K562 (cell line): ENCODE results near the gene VILL. TPM values are rescaled to one million over a fixed set of nuclear protein-coding genes. Genes with fewer than 3 reads are reported as not detected.

Experiments
- ATAC-seq: fragments of 200-7000 bp; cut with Tn5 transposase; 3 replicates; pipeline ENCODE4 v1.9.1; 2020; ENCODE audit warnings: moderate library complexity
- BruUV-seq: library from RNA; stranded (reverse); fragments of 400-500 nt; replicated peaks from 2 replicates; lab custom pipeline; 2021; lab: Mats Ljungman, UMichigan
- CTCF ChIA-PET: fragments of 300-600 bp; formaldehyde crosslinking; extraction: SDS; loops from one replicate; lab custom pipeline; 2021; ENCODE audit warnings: low intra/inter-chr PET ratio; lab: Yijun Ruan, JAX
- POLR2A ChIA-PET: fragments of 300-600, 350-650 bp; sonication (Branson Sonifier 250); formaldehyde crosslinking; extraction: SDS; loops from one replicate; lab custom pipeline; 2021; ENCODE audit warnings: antibody characterized with exemption, inconsistent platforms; lab: Yijun Ruan, JAX
- DNase-seq, 4 experiments: peaks; one replicate each; pipeline versions ENCODE4 v3.0.0 to v3.0.0-alpha.2; 2011 to 2018; ENCODE audit warnings: low spot score in 3 of 4, mixed read lengths in 3 of 4; ENCODE audit errors: extremely low read depth in 1 of 4
- FAIRE-seq: peaks from 2 replicates; lab custom pipeline; 2011; peaks lifted over from hg19 to GRCh38; lab: Jason Lieb, UNC
- H2AFZ ChIP-seq: 2 replicates; pipeline ENCODE4 v1.6.0; 2011; ENCODE audit warnings: low read depth, low read length, control low read depth, inconsistent platforms
- H3K27ac ChIP-seq: fragments of 200-600 bp; 3 replicates; pipeline ENCODE4 v1.8.0; 2011; ENCODE audit warnings: low read depth, mild to moderate bottlenecking, control low read depth, inconsistent platforms, low read length, moderate library complexity, mixed read lengths; ENCODE audit errors: extremely low read depth
- H3K27me3 ChIP-seq, 2 experiments: fragments of 300-600 bp in 1 of 2; 2 replicates in 1 of 2; 3 replicates in 1 of 2; pipeline versions ENCODE4 v1.6.0 to v1.8.0; 2011; ENCODE audit warnings: inconsistent platforms in 2 of 2, low read length in 2 of 2, mild to moderate bottlenecking in 1 of 2, mixed read lengths in 1 of 2, moderate library complexity in 1 of 2; ENCODE audit not compliant: control insufficient read depth in 2 of 2, insufficient read depth in 2 of 2
- H3K36me3 ChIP-seq: fragments of 300-600 bp; 3 replicates; pipeline ENCODE4 v1.8.0; 2011; ENCODE audit warnings: mild to moderate bottlenecking, low read length, inconsistent platforms; ENCODE audit not compliant: control insufficient read depth, insufficient read depth
- H3K4me1 ChIP-seq, 2 experiments: fragments of 200-600 bp in 1 of 2; replicated peaks in 1 of 2; 2 replicates in 1 of 2; 3 replicates in 1 of 2; pipeline versions ENCODE4 v1.5.1 to v1.8.0; 2011; ENCODE audit warnings: inconsistent platforms in 2 of 2, low read length in 2 of 2, mild to moderate bottlenecking in 1 of 2, mixed read lengths in 1 of 2, moderate library complexity in 1 of 2; ENCODE audit not compliant: control insufficient read depth in 2 of 2, insufficient read depth in 2 of 2
- H3K4me2 ChIP-seq: 2 replicates; pipeline ENCODE4 v1.6.1; 2011; ENCODE audit warnings: low read length, control low read depth, inconsistent platforms, mixed read lengths; ENCODE audit not compliant: insufficient read depth
- H3K4me3 ChIP-seq: fragments of 200-600 bp; sonication (generic), shearing (Covaris generic); 2 replicates; pipeline ENCODE4 v1.5.1; 2016; ENCODE audit warnings: control low read depth, inconsistent platforms
- H3K79me2 ChIP-seq: fragments of 200-600 bp; 3 replicates; pipeline ENCODE4 v1.8.0; 2011; ENCODE audit warnings: low read length, inconsistent platforms; ENCODE audit not compliant: control insufficient read depth, insufficient read depth
- H3K9ac ChIP-seq, 2 experiments: 2 replicates each; pipeline versions ENCODE4 v1.6.0 to v1.6.1; 2011; ENCODE audit warnings: low read depth in 2 of 2, low read length in 2 of 2, control low read depth in 1 of 2, inconsistent platforms in 1 of 2, mild to moderate bottlenecking in 1 of 2, mixed read lengths in 1 of 2; ENCODE audit not compliant: insufficient read depth in 1 of 2
- H3K9me1 ChIP-seq: one replicate; pipeline ENCODE4 v1.6.0; 2011; ENCODE audit warnings: inconsistent platforms, mild to moderate bottlenecking, low read length, moderate library complexity; ENCODE audit not compliant: control insufficient read depth, insufficient read depth
- H3K9me3 ChIP-seq: replicated peaks from 2 replicates; pipeline ENCODE4 v1.5.1; 2011; ENCODE audit warnings: low read depth, low read length, inconsistent platforms; ENCODE audit not compliant: control insufficient read depth, insufficient read depth
- H4K20me1 ChIP-seq: replicated peaks from 2 replicates; pipeline ENCODE4 v1.6.1; 2011; ENCODE audit warnings: low read length, inconsistent platforms, mixed read lengths; ENCODE audit not compliant: control insufficient read depth, insufficient read depth
- CBFA2T2 ChIP-seq: fragments of 450-650 bp; conservative IDR thresholded peaks from 2 replicates; pipeline ENCODE4 v1.6.1; 2017; ENCODE audit warnings: mild to moderate bottlenecking
- TGIF2 ChIP-seq: sonication (generic); formaldehyde crosslinking; IDR thresholded peaks from 2 replicates; pipeline ENCODE4 v1.8.1; 2022; ENCODE audit warnings: mild to moderate bottlenecking, missing genetic modification reagents, moderate library complexity
- TOE1 ChIP-seq, 2 experiments: fragments of 450-650 bp in 1 of 2; sonication (generic) in 1 of 2; formaldehyde crosslinking in 1 of 2; IDR thresholded peaks; 2 replicates each; pipeline versions ENCODE4 v1.7.1 to v1.8.0; 2016 to 2022; ENCODE audit warnings: borderline replicate concordance in 2 of 2, mild to moderate bottlenecking in 2 of 2, antibody characterized with exemption in 1 of 2, inconsistent platforms in 1 of 2, low read depth in 1 of 2, missing genetic modification reagents in 1 of 2, moderate library complexity in 1 of 2
- XRCC5 ChIP-seq: fragments of 200-400 bp; formaldehyde crosslinking; IDR thresholded peaks from 2 replicates; pipeline ENCODE4 v1.6.1; 2017; ENCODE audit warnings: low read depth, mild to moderate bottlenecking, low read length
- WGBS: fragments of 100-300 bp; shearing (Covaris generic); methylation state at CpG from one replicate; pipeline ENCODE4 v1.1.6; 2016; ENCODE audit warnings: low coverage, mixed read lengths; ENCODE audit not compliant: insufficient coverage; ENCODE audit errors: missing lambda C conversion rate; 5-methylcytosine and 5-hydroxymethylcytosine counted together
- in situ Hi-C: fragments of 300-500 bp; cut with MboI; formaldehyde crosslinking; loops from 4 replicates; pipeline ENCODE4 v1.15.0; 2018; ENCODE audit warnings: inconsistent platforms, mixed read lengths
- intact Hi-C: fragments of 100-400 bp; cut with micrococcal nuclease; formaldehyde crosslinking; loops from 2 replicates; pipeline ENCODE4 v1.14.2; 2022
- polyA plus RNA-seq, 8 experiments: library from polyadenylated mRNA; depleted of rRNA in 4 of 8; stranded (reverse) in 5 of 8; unstranded in 3 of 8; fragments of >200 nt; fragmentation: Nextera tagmentation in 2 of 8; fragmentation: Illumina TruSeq in 1 of 8; extraction: Ambion mirVana in 2 of 8; extraction: Trizol in 1 of 8; gene quantifications; 2 replicates each; pipeline versions ENCODE4 v1.2.1 to v1.2.3, GENCODE V29; 2011 to 2014; ENCODE audit warnings: inconsistent platforms in 1 of 8, missing spikeins in 1 of 8
- total RNA-seq, 7 experiments: library from RNA; depleted of rRNA in 6 of 7; stranded (reverse); fragments of >200 nt in 6 of 7; fragmentation: Illumina TruSeq in 2 of 7; extraction: Trizol in 2 of 7; gene quantifications; 2 replicates each; pipeline versions ENCODE4 v1.2.1 to v1.2.3, GENCODE V29; 2011 to 2021; ENCODE audit warnings: low replicate concordance in 1 of 7
- TF ChIP-seq, protein P1 (sequence below), 2 experiments: fragments of 450-650 bp in 1 of 2; sonication (generic) in 1 of 2; formaldehyde crosslinking in 1 of 2; IDR thresholded peaks; 2 replicates each; pipeline versions ENCODE4 v1.7.1 to v1.9.0; 2016 to 2022; ENCODE audit warnings: inconsistent platforms in 1 of 2, mild to moderate bottlenecking in 1 of 2, missing genetic modification reagents in 1 of 2

Gene VILL
- total and polyA plus RNA-seq, 9 of the 15 experiments (the other 6 are each of a cell fraction or from before 2014, with no cell fraction given) = 0.11 to 16.0 (median 8.8) TPM

DNA sequence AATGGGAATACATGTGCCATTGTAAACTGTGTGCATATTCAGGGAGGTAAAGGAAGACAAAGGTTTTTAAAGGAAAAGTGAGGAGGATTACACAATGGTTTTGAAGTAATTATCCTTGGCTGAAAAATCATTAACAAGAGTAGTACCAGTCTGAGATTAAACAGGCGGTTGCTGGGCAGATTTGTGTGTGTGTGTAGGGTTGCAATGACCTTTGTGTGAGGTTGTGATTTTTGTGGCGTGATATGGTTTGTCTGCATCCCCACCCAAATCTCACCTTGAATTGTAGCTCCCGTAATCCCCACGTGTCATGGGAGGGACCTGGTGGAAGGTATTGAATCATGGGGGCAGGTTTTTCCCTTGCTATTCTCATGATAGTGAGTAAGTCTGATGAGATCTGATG is 55.4 kb downstream of the VILL start:
- no peak for FAIRE-seq
- CTCF ChIA-PET = no interaction called here
- POLR2A ChIA-PET = interaction anchor here (1.2 kb wide), 1 partner anchor 11 kb away, joined by 3 read pairs; no protein-coding TSS in a partner anchor
- H3K4me2 ChIP-seq = no peak overlapping the region
- no peaks in the 10 kb centered on the region for H3K36me3 ChIP-seq
- no TSS peak for BruUV-seq
- H3K9me3 ChIP-seq = no peaks in the 10 kb centered on the region
- H3K27ac ChIP-seq = no peak overlapping the region
- no peak overlapping the region for H3K4me3 ChIP-seq
- no peak overlapping the region for H2AFZ ChIP-seq
- in situ Hi-C loops = no loop called here
- H3K27me3 ChIP-seq = peaks cover 29 to 38% of the 10 kb centered on the region in 2 experiments; a peak in 4 of 5 replicates
- WGBS = 5% methylated on average over 4 of the region's 4 CpGs
- H3K4me1 ChIP-seq = peaks cover 0 to under 1% of the 10 kb centered on the region in 2 experiments; a peak in 1 of 5 replicates
- intact Hi-C loops = no loop called here
- DNase-seq = no peak
- no peaks in the 10 kb centered on the region for H3K9me1 ChIP-seq
- no peaks in the 10 kb centered on the region for H3K79me2 ChIP-seq
- H4K20me1 ChIP-seq = no peaks in the 10 kb centered on the region
- no peak for TF ChIP-seq TGIF2
- TF ChIP-seq, all 486 proteins: peak for 0
- ATAC-seq = no peak
- H3K9ac ChIP-seq = no peak overlapping the region

DNA sequence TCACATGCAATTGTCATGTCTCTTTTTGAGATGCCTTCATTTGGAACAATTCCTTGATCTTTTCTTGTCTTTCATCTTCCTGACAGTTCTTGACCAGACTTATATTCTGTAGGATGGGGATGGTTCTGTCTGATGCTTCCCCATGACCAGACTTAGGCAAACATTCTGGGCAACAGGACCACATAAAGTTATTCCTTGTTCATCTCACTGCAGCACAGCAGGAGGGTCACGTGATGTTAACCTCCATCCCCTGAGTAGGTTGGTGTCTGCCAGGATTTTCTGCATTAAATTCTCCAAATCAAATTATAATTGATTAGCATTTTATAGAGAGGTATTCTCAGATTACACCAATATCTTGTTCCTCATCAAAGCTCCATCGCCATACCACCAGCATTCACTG is 56.2 kb downstream of the VILL start:
- WGBS = 0% methylated on average over 2 of the region's 2 CpGs
- no peak overlapping the region for H3K27ac ChIP-seq
- no peak overlapping the region for H2AFZ ChIP-seq
- ATAC-seq (no peak), DNase-seq (no peak), FAIRE-seq (no peak)
- in situ Hi-C loops (no loop called here), intact Hi-C loops (no loop called here)
- H4K20me1 ChIP-seq = no peaks in the 10 kb centered on the region
- no peaks in the 10 kb centered on the region for H3K9me1 ChIP-seq
- no peaks in the 10 kb centered on the region for H3K36me3 ChIP-seq
- H3K4me1 ChIP-seq = peaks cover 0 to 3% of the 10 kb centered on the region in 2 experiments; a peak in 1 of 5 replicates
- no peak overlapping the region for H3K4me2 ChIP-seq
- CTCF ChIA-PET = no interaction called here
- BruUV-seq = no TSS peak
- H3K79me2 ChIP-seq = no peaks in the 10 kb centered on the region
- H3K27me3 ChIP-seq = peaks cover 33 to 46% of the 10 kb centered on the region in 2 experiments; a peak in 4 of 5 replicates
- H3K9ac ChIP-seq = no peak overlapping the region
- H3K4me3 ChIP-seq = no peak overlapping the region
- no peaks in the 10 kb centered on the region for H3K9me3 ChIP-seq
- POLR2A ChIA-PET = no interaction called here
- TF ChIP-seq XRCC5 (no peak), TOE1 (IDR thresholded peaks at IDR 0.05; ENCODE audit: borderline replicate concordance) (peak; percentile 73; the same call in 1 of the 2 replicates), TOE1 (CRISPR knock-in tag; IDR thresholded peaks at IDR 0.05; ENCODE audit: borderline replicate concordance, low read depth) (no peak), CBFA2T2 (peak; percentile 21; the same call in 1 of the 2 replicates)
- TF ChIP-seq, protein P1, sequence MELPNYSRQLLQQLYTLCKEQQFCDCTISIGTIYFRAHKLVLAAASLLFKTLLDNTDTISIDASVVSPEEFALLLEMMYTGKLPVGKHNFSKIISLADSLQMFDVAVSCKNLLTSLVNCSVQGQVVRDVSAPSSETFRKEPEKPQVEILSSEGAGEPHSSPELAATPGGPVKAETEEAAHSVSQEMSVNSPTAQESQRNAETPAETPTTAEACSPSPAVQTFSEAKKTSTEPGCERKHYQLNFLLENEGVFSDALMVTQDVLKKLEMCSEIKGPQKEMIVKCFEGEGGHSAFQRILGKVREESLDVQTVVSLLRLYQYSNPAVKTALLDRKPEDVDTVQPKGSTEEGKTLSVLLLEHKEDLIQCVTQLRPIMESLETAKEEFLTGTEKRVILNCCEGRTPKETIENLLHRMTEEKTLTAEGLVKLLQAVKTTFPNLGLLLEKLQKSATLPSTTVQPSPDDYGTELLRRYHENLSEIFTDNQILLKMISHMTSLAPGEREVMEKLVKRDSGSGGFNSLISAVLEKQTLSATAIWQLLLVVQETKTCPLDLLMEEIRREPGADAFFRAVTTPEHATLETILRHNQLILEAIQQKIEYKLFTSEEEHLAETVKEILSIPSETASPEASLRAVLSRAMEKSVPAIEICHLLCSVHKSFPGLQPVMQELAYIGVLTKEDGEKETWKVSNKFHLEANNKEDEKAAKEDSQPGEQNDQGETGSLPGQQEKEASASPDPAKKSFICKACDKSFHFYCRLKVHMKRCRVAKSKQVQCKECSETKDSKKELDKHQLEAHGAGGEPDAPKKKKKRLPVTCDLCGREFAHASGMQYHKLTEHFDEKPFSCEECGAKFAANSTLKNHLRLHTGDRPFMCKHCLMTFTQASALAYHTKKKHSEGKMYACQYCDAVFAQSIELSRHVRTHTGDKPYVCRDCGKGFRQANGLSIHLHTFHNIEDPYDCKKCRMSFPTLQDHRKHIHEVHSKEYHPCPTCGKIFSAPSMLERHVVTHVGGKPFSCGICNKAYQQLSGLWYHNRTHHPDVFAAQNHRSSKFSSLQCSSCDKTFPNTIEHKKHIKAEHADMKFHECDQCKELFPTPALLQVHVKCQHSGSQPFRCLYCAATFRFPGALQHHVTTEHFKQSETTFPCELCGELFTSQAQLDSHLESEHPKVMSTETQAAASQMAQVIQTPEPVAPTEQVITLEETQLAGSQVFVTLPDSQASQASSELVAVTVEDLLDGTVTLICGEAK (IDR thresholded peaks at IDR 0.05) = peak; percentile 82
- TF ChIP-seq, protein P1 (CRISPR knock-in tag; IDR thresholded peaks at IDR 0.05) = no peak
